Stimulated activated CD8-positive, alpha-beta memory T cell treated with anti-CD3 and anti-CD28 coated beads, Interleukin-12 subunit alpha, Interleukin-12 subunit beta, amount 100 ng/mL, for 4 hours (primary cell): ENCODE data around the gene CASKIN2.

ENCODE experiments used
- DNase-seq: peaks from one replicate; pipeline ENCODE4 v3.0.0-alpha.2; 2020; ENCODE audit warnings: low read depth

Gene CASKIN2

DNA sequence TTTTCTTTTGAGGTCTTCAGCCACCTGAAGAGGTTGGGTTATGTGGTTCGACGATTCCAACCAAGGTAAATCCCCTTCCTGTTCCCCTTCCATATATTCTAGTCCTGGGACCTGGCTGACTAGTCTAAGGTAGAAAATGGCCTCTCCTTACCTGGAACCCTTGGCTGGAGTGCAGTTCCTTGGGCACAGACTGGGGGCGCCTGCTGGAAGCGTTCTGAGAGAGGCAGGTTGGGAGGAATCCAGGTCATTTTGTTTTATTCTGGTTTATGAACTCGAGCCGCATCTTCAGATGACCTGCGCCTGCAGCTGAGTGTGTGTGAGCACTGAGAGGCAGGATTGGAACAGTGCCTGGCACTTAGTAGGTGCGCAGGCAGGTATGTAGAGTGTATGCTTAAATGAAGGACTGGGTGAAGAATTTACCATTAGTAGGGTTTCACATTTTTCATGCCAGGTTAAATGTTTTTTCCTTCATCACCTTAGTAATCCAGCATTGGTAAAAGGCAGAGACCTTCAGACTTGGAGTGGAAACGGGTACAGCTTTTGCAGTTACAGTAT, 3.7 kb upstream of the CASKIN2 start:
- DNase-seq, result no peak

- no peak for DNase-seq
These were observed 2.9 kb upstream of the CASKIN2 start for GRCh38 chr17:75518201-75518600.

- no peak for DNase-seq
These were observed 2.0 kb upstream of the CASKIN2 start for GRCh38 chr17:75517297-75517865.

GRCh38 chr17:75516619-75517296, 1.4 kb upstream of the CASKIN2 start:
- DNase-seq, result no peak

- DNase-seq, result peak; percentile 92
These were observed 900 bp upstream of the CASKIN2 start, which contains the start of gene TSEN54 for GRCh38 chr17:75516255-75516618. TSS of gene TSEN54 (plus strand) at chr17:75516528. CDS start at chr17:75516561, 33 bp downstream.

DNA sequence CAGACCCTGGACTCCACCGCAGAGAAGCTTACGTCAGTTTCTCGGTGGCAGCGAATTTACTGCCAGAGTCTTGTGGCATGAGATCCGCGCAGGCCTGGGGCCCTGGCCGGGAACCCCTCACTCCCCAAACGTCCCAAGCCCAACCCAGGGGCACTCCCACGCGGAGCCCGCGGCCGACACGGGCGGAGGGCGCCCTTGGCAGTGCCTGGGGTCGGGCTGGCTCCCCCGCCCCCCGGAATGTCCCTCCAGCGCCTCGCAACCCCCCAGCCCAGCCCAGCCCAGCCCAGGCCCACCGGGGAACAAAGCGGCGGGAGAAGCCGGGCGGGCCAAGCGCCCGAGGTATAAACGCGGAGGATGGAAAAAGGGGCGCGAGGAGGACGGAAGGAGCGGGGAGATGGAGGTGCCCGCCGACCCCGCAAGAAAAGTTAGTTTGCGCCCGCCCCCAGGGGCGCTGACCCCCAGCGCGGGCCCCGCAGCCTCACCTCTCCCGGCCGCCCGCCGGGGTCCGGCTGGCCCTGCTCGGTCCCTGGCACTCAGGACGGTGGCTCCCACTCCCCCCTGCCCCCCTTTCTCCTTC, 330 bp downstream of the CASKIN2 start:
- no peak for DNase-seq

DNA sequence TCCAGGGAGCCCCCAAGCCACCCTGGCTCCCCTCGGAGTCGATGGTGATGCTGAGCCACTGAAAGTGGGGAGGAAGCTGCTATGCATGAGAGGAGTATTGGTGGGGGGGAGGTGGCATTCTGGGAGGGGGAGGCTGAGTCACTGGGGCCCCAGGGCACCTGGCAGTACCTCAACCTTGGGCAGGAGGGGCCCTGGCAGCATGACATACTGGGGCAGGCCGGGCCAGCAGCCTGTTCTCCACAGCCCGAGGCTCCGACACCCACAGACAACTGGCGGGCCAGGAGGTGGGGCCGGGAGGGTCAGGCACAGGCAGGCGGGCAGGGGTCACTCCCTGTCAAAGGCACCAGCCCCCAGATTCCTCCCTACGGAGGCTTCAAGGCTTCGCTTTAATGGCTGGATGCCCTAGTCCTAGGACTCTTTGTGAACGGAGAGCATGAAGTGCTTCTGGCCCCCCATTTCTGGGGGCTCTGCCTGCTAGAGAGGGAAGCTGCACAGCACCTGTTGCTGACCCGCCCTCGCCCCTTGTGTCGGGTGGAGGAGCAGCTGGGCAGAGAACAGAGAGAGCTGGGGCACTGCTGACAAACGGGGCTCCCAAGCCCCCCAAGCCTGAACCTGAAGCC, 928 bp downstream of the CASKIN2 start:
- no peak for DNase-seq

GRCh38 chr17:75513641-75514000, 1.7 kb downstream of the CASKIN2 start:
- no peak for DNase-seq

GRCh38 chr17:75512926-75513640, 2.3 kb downstream of the CASKIN2 start:
- DNase-seq, result no peak

DNA sequence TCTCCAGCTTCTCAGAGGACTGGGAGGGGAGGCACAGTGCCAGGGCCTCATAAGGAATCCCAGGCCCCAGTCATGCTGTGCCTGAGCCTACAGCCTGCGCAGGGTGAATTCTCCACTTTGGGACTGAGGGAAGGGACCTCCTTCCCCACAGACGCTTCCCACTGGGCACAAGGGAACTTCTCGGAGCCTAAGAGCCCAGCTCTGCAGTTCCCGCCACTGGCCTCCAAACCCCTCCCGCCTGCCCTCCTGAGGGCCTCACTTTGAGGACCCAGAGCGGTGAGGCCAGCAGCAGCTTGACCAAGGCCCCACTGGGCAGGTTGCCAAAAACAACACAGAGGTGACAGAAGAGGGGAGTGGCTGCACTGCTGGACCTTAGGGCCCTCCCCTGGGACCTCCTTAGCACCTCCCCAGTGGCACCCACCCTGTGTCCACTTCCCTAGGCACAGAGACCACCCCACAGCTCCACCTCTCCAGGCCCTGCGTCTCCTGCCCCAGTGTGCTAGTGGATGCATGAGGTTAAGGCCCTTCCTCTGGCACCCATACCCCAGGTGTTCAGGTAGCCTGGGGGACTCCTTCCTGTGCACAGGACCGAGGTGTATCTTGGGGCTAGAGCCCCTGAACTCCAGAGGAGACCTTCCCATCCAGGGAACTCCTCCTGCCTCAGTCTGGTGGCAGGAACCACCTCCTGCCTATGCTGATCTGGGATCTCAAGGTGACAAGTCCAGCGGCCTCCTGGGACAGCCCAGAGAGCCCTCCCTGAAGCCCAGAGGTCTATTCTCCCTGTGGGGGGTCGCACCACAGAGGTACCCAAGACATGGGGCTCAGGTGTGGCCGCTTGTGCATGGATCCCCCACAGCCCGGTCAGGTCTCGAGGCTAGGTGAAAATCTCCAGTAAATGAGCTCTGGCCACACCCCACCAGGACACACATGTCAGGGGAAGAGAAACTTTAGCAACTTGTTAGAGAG, 3.4 kb downstream of the CASKIN2 start:
- no peak for DNase-seq

DNA sequence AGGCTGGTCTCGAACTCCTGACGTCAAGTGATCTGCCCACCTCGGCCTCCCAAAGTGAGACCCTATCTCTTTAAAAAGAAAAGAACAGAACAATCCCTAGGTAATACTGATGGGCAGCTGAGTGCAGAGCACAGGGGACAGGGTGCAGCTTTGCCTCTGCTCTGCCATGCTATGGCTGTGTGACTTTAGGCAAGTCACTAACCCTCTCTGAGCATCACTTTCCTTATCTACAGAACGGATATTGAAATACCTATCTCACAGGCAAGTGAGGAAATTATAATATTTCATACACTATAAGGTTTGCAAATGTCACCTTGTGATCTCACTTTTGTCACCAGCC, 4.1 kb downstream of the CASKIN2 start:
- DNase-seq, result no peak

GRCh38 chr17:75509528-75510258, 5.6 kb downstream of the CASKIN2 start:
- DNase-seq, result no peak

- DNase-seq, result no peak
These were observed 6.4 kb downstream of the CASKIN2 start for GRCh38 chr17:75508931-75509361.

GRCh38 chr17:75507733-75508719, 7.3 kb downstream of the CASKIN2 start:
- no peak for DNase-seq

DNA sequence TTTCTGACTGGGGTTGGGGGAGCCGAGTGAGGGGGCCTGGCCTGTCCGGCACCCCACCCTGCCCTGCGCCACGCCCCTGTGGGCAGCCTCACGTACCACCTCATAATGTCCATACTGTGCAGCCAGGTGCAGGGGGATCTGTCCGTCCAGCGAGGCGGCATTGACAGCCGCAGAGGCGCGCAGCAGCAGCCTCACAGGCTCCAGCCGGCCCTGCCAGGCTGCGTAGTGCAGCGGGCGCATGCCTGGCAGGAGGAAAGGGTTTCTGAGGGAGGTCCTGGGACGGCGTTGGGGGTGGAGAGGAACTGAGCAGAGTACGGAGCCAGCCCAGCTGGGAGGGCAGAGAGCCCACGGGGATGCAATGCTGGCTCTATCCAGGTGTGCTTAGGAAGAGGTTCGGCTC, 8.4 kb downstream of the CASKIN2 start:
- DNase-seq, result no peak

- DNase-seq, result no peak
These were observed 9.2 kb downstream of the CASKIN2 start for GRCh38 chr17:75506134-75506533.

DNA sequence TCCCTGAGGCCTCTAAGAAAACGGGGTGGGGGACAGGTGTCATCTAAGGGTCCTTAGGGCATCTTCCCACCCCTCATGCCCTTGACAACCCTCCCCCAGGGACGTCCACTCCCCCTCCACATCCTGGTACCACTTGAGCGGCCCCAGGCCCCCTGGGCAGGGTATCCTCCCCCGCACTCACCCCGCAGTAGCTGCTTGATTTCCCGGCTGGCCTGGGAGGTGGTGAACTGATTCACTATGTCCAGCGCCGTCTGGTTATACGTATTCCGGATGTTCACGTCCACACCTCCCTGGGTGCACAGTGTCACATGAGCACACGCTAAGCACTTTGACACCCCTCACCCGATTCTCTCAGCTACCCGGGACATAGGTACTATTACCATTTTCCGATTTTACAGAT, 9.7 kb downstream of the CASKIN2 start:
- no peak for DNase-seq

- no peak for DNase-seq
These were observed 10.3 kb downstream of the CASKIN2 start for GRCh38 chr17:75505152-75505409.

GRCh38 chr17:75504347-75505151, 10.8 kb downstream of the CASKIN2 start:
- DNase-seq, result no peak
